ENCODE data around the gene CFAP119.

CFAP119 gene

GRCh38 chr16:30760577-30761426 is 1.1 kb downstream of the CFAP119 start:
- no peak for DNase-seq

- DNase-seq = no peak
These were observed 1.8 kb downstream of the CFAP119 start for GRCh38 chr16:30760001-30760559.

- peak; percentile 67 for DNase-seq
These were observed 2.8 kb downstream of the CFAP119 start for GRCh38 chr16:30758988-30759491.

GRCh38 chr16:30757316-30757715 is 4.5 kb downstream of the CFAP119 start:
- DNase-seq = no peak

- DNase-seq = no peak
These were observed 5.1 kb downstream of the CFAP119 start for GRCh38 chr16:30756781-30757100.

GRCh38 chr16:30755955-30756780 is 5.7 kb downstream of the CFAP119 start:
- DNase-seq = no peak

- DNase-seq = no peak
These were observed 8.3 kb downstream of the CFAP119 start for GRCh38 chr16:30753596-30753995.

- no peak for DNase-seq
These were observed 10.9 kb downstream of the CFAP119 start for GRCh38 chr16:30750876-30751465.

- no peak for DNase-seq
These were observed 11.7 kb downstream of the CFAP119 start for GRCh38 chr16:30750201-30750600.

GRCh38 chr16:30748634-30749445 is 13.0 kb downstream of the CFAP119 start:
- DNase-seq = no peak

GRCh38 chr16:30747799-30748633 is 13.8 kb downstream of the CFAP119 start, which contains the start of gene PHKG2:
PHKG2 (plus strand) TSS chr16:30748425; CDS start chr16:30748821, 396 bp downstream.
- peak; percentile 98 for DNase-seq

- no peak for DNase-seq
These were observed 14.5 kb downstream of the CFAP119 start for GRCh38 chr16:30747331-30747730.

- no peak for DNase-seq
These were observed 15.2 kb downstream of the CFAP119 start for GRCh38 chr16:30746638-30747175.

- DNase-seq = no peak
These were observed 16.8 kb downstream of the CFAP119 start for GRCh38 chr16:30745082-30745481.

GRCh38 chr16:30744183-30744582 is 17.7 kb downstream of the CFAP119 start:
- no peak for DNase-seq

- no peak for DNase-seq
These were observed 18.1 kb downstream of the CFAP119 start for GRCh38 chr16:30743716-30744115.

- no peak for DNase-seq
These were observed 20.4 kb downstream of the CFAP119 start for GRCh38 chr16:30741461-30741914.

GRCh38 chr16:30740364-30741251 is 21.3 kb downstream of the CFAP119 start:
- DNase-seq = no peak

Measured in GDM1 (cell line).